ENCODE data around the gene CASQ2.

GRCh38 chr1:115712911-115713609, 55.5 kb downstream of the CASQ2 start:
- TF ChIP-seq, protein P1, sequence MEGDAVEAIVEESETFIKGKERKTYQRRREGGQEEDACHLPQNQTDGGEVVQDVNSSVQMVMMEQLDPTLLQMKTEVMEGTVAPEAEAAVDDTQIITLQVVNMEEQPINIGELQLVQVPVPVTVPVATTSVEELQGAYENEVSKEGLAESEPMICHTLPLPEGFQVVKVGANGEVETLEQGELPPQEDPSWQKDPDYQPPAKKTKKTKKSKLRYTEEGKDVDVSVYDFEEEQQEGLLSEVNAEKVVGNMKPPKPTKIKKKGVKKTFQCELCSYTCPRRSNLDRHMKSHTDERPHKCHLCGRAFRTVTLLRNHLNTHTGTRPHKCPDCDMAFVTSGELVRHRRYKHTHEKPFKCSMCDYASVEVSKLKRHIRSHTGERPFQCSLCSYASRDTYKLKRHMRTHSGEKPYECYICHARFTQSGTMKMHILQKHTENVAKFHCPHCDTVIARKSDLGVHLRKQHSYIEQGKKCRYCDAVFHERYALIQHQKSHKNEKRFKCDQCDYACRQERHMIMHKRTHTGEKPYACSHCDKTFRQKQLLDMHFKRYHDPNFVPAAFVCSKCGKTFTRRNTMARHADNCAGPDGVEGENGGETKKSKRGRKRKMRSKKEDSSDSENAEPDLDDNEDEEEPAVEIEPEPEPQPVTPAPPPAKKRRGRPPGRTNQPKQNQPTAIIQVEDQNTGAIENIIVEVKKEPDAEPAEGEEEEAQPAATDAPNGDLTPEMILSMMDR (IDR thresholded peaks at IDR 0.05; ENCODE audit: low read length): no peak
- no peak for TF ChIP-seq EZH2phosphoT487 (IDR thresholded peaks at IDR 0.05; ENCODE audit: low read length)

All from MM.1S (cell line).